GM12874 (cell line): ENCODE measurements around the gene SAFB.

Experiments used
- CTCF ChIP-seq: IDR thresholded peaks from 2 replicates; pipeline ENCODE4 v1.5.1; 2011; ENCODE audit warnings: low read depth, mild to moderate bottlenecking, control low read depth, low read length, moderate library complexity; ENCODE audit not compliant: insufficient read depth

The SAFB gene

DNA sequence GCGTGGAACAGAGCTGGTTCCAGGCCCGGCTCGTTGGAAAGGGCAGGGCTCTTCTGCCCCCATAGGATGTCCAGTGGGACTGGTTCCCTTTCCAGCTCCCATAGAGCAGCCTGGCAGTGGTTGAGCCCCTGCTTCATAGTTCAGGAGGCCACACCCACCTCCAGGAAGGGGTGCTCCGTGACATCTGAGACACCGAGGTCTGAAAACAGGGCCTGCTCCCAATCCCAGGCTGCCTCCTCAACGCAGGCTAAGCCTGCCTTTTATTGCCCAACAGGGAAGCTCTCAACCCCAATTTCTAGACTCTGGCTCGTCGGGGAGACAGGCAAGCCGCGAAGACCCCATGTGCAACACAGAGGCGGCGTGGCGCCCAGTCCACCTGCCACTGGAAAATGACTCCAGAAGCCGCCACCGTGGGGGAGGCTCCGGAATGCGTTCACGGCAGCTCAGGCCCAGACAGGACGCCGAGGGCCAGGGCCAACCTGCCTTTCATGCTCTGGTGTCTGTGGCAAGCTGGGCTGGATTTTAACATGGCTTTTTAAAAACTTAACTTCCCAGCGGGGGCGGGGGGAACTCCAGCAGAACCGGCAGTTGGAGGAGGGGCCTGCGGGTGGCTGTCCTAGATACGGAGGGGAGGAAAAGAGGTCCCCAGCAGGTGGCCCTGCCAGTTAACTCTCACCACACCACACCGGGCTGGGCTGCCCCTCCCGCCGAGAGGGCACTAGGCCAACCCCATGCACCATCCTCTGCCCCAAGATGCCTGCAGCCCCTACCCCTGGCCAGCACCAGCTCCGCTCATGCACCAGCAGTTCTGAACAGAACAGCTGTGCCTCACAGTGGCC lies 37.2 kb upstream of the SAFB start:
- no peak for TF ChIP-seq CTCF

- TF ChIP-seq CTCF = no peak
Observed at GRCh38 chr19:5586300-5587070, 36.4 kb upstream of the SAFB start.

GRCh38 chr19:5587071-5587455 lies 35.8 kb upstream of the SAFB start:
- no peak for TF ChIP-seq CTCF

- no peak for TF ChIP-seq CTCF
Observed at GRCh38 chr19:5587661-5588060, 35.2 kb upstream of the SAFB start.

GRCh38 chr19:5588441-5588840 lies 34.4 kb upstream of the SAFB start:
- no peak for TF ChIP-seq CTCF

DNA sequence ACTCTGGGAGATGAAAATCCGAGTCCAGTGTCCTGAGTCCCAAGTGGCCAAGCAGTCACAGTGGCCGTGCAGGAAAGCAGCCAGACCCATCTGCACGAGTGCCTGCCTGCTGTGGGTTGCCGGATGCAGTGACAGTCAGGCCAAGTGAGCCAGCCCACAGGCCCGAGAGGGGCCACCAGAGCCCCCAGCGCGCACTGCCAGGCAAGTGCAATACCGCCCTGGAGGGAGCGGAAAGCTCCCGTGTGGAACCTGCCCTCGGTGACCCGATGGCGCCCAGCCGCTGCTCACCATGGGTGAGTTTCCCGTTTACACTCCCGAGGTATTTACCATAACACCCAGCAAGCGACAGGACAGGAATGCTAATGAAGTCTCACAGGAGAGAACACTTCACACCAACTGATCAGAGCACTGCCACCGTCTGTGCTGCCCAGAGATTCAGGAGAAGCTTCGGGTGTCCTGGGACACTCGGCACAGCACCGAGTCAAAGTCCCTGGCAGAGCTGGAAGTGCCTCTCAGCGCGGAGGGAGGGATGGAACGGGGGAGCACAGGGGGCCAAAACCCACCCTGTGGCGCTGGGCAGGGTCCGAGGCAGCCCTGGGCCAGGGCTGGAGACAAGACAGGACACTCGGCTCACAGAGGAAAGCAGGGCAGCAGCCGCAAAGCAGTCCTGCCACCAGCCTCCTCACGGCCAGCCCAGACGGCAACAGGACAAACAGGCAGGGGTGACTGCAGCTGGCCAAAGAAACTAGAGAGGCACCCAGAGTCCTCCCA lies 33.8 kb upstream of the SAFB start:
- TF ChIP-seq CTCF = no peak
